ENCODE results near the gene NUDT3. TPM values are rescaled to one million over a fixed set of nuclear protein-coding genes. Genes with fewer than 3 reads are reported as not detected.
A peak's percentile ranks its signal among the peaks of the same experiment; 100 is the strongest.

NUDT3 gene
- total and polyA plus RNA-seq, 9 of the 15 experiments (the other 6 are each of a cell fraction or from before 2014, with no cell fraction given): 5.4 to 81.2 (median 56.4) TPM

- TF ChIP-seq AFF4 (CRISPR knock-in tag; IDR thresholded peaks at IDR 0.05): no peak
- no peak for TF ChIP-seq BRF1 (IDR thresholded peaks at IDR 0.05; ENCODE audit: borderline replicate concordance, extremely low read depth, insufficient read length)
- no peak for TF ChIP-seq SAFB2 (IDR thresholded peaks at IDR 0.05; ENCODE audit: borderline replicate concordance, low read depth, low read length, severe bottlenecking)
- TF ChIP-seq EZH2 (IDR thresholded peaks at IDR 0.05; ENCODE audit: borderline replicate concordance, low read depth, low read length): no peak
- TF ChIP-seq CEBPZ (IDR thresholded peaks at IDR 0.05; ENCODE audit: borderline replicate concordance, low read depth, low read length): no peak
- TF ChIP-seq POLR2AphosphoS2 (IDR thresholded peaks at IDR 0.05; ENCODE audit: low read length): no peak
- TF ChIP-seq ASH1L (IDR thresholded peaks at IDR 0.05; ENCODE audit: borderline replicate concordance, low read depth, partially characterized antibody): no peak
- TF ChIP-seq MAFG (tag; conservative IDR thresholded peaks at IDR 0.05): 0 out of 2 replicates have a peak, but pooled peaks have one; percentile 19
- TF ChIP-seq ZKSCAN8 (CRISPR knock-in tag; IDR thresholded peaks at IDR 0.05): peak; percentile 42; the same call in 1 of the 2 replicates
- no peak for TF ChIP-seq THAP7 (CRISPR knock-in tag; IDR thresholded peaks at IDR 0.05)
- TF ChIP-seq GTF2E2 (tag; IDR thresholded peaks at IDR 0.05): 0 out of 2 replicates have a peak, but pooled peaks have one; percentile 62
- TF ChIP-seq TAF9B (IDR thresholded peaks at IDR 0.05; ENCODE audit: partially characterized antibody): no peak
- no peak for TF ChIP-seq ZNF707 (CRISPR knock-in tag; conservative IDR thresholded peaks at IDR 0.05)
- no peak for TF ChIP-seq HDAC6 (IDR thresholded peaks at IDR 0.05; ENCODE audit: low read depth, low read length)
- TF ChIP-seq CREM (IDR thresholded peaks at IDR 0.05; ENCODE audit: low read depth): peak; percentile 44; the same call in 1 of the 2 replicates
- TF ChIP-seq MEIS2 (IDR thresholded peaks at IDR 0.05; ENCODE audit: partially characterized antibody): peak; percentile 94
- peak; percentile 93 for TF ChIP-seq ZBTB9 (CRISPR knock-in tag; IDR thresholded peaks at IDR 0.05)
- TF ChIP-seq RFX5 (IDR thresholded peaks at IDR 0.05; ENCODE audit: low read depth, low read length): no peak
- no peak for TF ChIP-seq ARHGAP35 (IDR thresholded peaks at IDR 0.05; ENCODE audit: partially characterized antibody)
- TF ChIP-seq MBD2 (IDR thresholded peaks at IDR 0.05; ENCODE audit: borderline replicate concordance, low read depth): no peak
Measured at GRCh38 chr6:34315780-34316179, 76.7 kb downstream of the NUDT3 start (continued).
